Superior temporal gyrus (tissue), 1 donor: ENCODE measurements around the gene CALM3.
"Not testable (repeated sequence)": the region's sequence is repeated elsewhere in the genome, so short reads cannot be mapped to it uniquely, and the experiment has no call there.

ENCODE experiments used
- DNase-seq: peaks from one replicate; pipeline ENCODE4 v3.0.0-alpha.2; 2016; ENCODE audit errors: extremely low spot score

The CALM3 gene

DNA sequence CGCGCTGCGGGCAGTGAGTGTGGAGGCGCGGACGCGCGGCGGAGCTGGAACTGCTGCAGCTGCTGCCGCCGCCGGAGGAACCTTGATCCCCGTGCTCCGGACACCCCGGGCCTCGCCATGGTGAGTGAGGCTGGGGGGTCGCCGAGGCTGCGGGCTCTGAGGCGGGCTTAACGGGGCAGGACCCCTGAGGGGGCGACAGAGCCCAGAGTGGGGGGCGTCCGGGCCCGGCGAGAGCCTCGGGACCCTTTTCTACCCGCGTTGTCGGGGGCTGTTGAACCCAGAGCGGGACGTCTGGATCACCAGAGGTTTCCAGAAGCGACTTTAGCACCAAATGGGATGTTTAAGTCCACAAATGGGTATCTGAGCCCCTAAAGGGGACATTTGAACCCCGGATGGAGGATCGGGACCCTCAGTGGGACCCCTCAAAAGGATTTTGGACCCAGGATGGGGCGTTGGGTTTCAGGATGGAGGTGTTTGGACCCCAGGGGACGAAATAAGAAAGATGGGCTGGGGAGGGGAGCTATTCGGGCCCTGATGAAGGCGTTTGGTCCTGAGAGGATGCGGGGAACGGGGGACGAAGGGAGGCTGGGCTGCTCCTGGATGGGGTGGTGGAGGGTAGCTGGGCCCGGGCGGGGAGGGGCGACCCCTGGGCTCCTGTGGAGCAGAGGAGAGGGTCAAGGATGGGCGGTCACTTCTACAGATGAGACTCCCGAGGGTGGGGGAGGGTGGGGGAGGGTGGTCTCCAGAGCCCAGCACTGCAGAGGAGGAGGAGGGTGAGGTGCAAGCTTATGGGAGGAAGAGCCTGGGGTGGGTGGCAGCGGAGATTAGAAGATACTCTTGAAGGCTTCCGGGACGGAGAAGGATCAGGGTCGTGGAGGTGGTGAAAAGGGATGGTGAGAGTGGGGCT lies at the start of gene CALM3:
Gene CALM3, plus strand, starts transcription at position 13 of the 907 bp plus-strand sequence. Its CDS starts 105 bp downstream, at position 118.
- DNase-seq, result peak; percentile 45

DNA sequence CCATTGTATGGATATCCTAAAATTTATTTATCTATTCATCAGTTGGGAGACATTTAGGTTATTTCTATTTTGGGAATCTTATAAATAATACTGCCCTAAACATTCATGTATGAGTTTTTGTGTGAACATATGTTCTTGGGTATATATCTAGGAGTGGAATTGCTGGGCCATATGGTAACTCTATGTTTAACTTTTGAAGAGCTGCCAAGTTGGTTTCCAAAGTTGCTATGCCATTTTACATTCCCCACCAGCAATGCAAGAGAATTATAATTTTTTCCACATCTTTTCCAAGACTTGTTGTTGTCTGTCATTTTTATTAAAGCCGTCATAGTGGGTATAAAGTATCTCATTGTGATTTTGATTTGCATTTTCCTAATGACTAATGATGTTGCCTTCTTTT lies 48.2 kb upstream of the CALM3 start:
- no peak for DNase-seq

DNA sequence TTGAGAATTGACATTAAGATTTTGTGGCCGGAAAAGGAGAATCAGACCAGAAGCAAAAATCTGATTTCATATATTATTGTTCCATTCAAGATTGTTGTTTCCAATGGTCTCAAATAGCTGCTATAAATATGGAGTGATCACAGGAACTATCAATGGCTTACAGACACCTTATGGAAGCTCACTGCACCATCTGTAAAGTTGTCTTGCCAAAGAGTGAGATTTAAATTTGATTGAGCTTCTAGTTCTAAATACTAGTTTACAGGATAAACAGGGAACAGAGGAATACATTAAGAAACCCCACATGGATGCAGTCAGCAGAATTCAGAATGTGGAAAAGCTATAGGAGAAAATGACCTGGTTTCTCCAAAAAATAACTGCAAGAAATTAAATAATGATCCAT lies 47.0 kb upstream of the CALM3 start:
- no peak for DNase-seq

DNA sequence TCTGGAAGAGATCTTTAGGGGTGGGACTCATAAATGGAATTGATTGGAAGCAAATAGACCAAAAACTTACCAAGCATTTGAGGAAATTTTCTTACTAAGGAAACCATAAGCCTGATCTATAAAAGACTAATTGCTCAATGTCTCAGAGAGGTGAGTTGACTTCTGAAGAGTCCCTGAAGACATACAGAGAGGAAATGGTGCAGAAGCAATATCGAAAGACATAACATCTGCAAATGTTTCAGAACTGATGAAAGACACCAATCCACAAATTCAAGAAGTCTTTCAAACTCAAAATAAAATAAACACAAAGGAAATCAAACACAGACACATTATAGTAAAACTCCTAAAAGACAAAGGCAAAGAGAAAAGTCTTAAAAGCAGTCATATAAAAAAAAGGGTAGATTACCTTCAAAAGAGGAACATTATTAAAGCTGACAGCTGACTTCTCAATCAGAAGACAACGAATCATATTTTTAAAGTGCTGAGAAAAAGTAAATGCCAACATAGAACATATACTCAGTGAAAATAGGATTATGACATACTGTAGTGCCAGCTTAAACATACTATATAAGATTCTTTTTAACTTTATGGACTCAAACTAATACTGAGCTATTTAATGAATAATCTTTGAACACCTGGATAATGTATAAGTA lies 45.4 kb upstream of the CALM3 start:
- DNase-seq, result no peak

DNA sequence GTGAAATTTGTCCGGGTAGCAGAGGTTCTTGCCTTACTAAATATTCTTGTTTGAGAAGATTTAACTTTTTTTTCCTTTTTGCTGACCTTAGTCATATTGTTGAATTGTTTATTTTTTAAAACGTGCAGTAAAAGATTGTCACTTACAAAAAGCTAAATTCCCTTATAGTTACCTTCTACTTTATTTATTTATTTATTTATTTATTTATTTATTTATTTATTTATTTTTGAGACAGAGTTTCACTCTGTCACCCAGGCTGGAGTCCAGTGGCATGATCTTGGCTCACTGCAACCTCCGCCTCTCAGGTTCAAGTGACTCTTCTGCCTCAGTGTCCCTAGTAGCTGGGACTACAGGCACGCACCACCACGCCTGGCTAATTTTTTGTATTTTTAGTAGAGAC lies 44.7 kb upstream of the CALM3 start:
- not testable (repeated sequence) for DNase-seq

DNA sequence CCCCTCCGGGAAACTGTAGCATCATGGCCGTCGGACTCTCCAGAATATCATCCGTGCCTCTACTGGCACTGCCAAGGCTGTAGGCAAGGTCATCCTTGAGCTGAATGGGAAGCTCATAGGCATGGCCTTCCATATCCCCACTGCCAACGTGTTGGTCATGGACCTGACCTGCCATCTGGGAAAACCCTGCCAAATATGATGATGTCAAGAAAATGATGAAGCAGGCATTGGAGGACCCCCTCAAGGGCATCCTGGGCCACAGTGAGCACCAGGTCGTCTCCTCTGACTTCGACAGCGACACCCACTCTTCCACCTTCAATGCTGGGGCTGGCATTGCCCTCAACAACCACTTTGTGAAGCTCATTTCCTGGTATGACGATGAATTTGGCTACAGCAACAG lies 41.9 kb upstream of the CALM3 start:
- DNase-seq, result no peak

DNA sequence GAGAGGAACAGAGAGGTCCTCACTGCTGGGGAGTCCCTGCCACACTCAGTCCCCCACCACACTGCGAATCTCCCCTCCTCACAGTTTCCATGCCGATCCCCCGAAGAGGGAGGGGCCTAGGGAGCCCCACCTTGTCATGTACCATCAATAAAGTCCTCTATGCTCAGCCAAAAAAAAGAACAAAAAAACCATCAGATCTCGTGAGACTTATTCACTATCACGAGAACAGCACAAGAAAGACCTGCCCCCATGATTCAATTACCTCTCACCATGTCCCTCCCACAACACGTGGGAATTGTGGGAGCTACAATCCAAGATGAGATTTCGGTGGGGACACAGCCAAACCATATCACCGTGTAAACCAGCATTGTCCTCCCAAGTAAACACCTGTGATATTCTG lies 41.5 kb upstream of the CALM3 start:
- DNase-seq, result not testable (repeated sequence)

DNA sequence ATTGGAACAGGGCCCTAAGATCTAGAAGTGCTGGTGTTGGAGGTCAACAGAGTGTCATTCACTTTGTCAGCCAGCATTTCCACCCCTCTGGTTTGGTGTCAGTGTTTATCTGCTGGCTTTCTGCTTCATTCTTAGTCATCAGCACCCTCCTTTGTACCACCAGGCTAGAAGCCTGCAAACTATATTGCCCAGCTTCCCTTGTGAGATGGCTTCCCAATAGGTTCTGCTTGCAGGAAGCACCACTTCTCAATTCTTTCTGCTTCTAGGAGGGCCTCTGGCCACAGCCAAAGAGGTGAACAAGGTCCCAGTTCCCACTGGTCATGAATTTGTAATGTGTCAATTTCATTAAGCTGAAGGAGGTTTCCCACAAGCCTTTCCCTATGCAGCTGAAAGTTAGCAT lies 36.4 kb upstream of the CALM3 start:
- DNase-seq, result no peak

DNA sequence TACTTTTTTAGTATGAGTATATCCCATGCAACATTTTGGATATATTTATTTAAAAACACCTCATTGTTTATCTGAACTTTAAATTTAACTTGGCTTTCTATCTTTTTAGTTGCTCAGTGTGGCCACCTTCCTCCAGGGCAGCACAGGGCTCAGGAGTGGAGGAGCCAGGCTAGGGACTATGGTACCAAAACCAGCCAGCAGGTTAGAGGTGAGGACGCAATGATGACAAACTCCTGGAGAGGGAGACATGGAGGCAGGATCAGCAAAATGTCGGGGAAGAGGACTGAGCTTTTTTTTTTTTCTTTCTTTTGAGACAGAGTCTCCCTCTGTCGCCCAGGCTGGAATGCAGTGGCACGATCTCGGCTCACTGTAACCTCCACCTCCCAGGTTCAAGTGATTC lies 29.6 kb upstream of the CALM3 start:
- DNase-seq, result no peak

DNA sequence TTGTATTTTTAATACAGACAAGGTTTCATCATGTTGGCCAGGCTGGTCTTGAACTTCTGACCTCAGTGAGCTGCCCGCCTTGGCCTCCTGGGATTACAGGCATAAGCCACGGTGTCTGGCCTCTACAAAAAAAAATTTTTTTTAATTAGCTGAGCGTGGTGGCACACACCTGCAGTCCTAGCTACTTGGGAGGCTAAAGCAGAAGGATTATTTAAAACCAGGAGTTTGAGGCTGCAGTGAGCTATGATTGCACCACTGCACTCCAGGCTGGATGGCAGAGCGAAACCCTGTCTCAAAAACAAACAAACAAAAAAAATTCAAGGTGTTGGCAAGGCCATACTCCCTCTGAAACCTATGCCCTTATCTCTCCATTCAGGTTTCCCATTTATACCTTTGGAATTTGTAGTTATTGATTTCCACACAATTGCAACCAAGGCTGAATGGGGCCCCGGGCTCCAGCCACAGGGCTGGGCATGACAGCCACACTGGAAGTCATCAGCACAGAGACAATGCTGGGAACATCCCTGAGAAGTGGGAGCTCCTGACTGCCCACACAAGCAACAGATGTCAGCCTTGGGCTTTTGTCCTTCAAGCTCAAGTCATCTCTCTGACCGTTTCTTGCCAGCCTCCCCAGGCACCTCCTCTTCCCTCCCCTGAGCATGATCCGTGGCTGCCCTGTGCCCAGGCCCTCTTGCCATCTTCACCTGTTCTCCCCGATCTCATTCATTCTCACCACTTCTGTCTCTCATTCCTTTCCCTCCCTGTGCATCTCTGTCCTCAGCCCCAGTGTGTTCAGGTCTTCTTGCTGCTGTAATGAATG lies 27.2 kb upstream of the CALM3 start:
- DNase-seq, result no peak

DNA sequence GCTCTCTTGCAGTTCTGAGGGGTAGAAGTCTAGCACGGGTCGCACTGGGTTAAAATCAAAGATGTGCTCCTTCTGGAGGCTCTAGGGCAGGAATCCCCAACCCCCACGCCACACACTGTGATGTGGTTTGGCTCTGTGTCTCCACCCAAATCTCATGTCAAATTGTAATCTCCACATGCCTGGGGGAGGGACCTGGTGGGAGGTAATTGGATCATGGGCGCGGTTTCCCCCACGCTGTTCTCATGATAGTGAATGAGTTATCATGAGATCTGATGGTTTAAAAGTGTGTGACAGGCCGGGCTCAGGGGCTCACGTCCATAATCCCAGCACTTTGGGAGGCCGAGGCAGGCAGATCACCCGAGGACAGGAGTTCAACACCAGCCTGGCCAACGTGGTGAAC lies 26.6 kb upstream of the CALM3 start:
- DNase-seq, result no peak

DNA sequence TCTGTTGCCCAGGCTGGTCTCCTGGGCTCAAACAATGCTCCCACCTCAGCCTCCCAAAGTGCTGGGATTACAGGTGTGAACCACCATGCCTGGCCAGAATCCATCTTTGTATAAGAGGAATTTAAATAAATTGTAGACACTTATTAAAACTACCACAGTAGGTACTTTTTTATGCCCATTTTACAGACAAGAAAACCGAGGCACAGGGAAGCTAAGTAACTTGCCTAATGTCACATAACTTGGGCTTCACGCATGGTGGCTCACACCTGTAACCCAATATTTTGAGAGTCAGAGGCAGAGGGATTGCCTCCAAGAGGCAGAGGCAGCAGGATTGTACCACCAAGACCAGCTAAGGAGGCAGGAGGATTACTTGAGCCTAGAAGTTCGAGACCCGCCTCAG lies 22.7 kb upstream of the CALM3 start:
- DNase-seq, result no peak

DNA sequence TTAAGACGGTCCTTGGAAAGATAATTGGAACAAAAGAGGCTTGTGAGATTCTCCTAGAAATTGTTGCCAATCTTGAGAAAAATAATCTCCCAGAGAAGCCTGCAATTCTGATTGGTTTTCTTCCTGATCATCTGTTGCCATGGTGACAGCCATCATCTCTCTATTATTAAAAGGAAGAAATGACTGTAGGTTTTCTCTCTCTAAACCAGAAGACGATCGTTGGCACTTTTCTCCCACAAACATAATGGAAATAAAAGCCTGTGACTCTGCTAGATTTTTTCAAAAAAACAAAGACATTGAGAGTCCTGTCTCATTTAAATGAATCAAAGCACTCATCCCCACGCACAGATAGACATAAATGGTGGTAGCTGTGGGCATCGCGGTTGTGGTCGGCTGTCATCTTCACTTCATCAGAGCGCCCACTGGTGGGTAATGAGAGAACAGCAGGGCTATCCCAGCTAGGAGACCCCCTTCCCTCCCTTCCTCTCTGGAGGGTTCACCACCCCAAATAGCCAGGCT lies 21.7 kb upstream of the CALM3 start:
- peak; percentile 81 for DNase-seq

DNA sequence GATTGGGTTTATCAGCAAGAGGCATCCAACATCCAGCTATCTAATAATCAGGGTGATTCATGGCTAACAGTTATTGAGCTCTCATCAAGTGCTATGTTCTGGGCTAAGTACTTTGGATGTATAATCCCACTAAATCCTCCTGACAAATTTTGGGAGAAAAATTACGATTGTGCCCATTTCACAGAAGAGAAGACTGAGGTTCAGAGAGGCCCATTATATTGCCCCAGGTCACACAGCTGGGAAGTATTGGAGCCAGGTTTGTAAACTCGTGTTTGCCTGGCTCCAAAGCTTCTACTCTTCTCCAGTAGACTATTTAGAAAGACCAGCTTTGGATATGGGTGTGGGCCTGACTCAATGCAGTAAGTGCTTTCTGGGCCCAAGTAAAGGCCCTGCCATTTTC lies 20.9 kb upstream of the CALM3 start:
- DNase-seq, result no peak

DNA sequence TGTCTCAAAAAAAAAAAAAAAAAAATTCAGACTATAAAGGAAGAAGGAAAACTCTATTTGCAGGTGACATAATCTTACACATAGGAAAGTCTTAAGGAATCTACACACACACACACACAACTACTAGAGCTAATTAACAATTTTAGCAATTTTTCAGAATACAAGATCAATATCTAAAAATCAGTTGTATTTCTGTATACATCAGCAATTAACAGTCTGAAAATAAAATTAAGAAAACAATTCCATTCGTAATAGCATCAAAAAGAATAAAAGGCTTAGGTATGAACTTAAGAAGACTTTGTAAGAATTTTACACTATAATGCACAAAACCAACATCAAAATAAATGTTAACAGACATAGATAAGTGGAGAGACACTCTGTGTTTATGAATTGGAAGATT lies 15.6 kb upstream of the CALM3 start:
- no peak for DNase-seq

DNA sequence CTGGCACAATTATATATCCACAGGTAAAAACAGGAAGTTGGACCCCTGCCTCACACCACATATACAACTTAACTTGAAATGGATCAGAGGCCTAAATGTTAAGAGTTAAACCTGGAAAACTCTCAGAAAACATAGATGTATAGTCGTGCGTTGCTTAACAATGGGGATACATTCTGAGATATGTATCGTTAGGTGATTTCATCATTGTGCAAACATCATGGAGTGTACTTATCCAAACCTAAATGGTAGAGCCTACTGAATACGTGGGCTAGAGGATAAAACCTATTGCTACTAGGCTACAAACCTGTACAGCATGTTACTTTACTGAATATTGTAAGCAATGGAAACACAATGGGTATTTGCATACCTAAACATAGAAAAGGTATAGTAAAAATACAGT lies 14.8 kb upstream of the CALM3 start:
- DNase-seq, result no peak

DNA sequence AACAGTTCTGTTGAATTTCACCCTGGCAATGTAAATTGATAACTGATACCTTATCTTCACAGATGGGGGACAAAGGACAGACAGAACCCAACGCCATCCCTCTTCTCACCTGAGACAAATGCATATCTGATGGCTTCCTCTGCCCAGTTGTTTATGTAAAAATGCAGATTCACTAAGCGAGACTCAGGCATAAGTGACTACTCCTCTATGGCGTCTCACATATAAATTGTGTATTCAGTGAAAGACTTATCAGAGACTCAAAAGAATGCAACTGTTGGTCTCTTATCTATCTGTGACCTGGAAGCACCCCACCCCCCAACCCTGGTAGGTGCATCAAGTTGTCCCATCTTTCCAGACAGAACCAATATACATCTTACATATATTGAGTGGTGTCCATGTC lies 13.3 kb upstream of the CALM3 start:
- no peak for DNase-seq

DNA sequence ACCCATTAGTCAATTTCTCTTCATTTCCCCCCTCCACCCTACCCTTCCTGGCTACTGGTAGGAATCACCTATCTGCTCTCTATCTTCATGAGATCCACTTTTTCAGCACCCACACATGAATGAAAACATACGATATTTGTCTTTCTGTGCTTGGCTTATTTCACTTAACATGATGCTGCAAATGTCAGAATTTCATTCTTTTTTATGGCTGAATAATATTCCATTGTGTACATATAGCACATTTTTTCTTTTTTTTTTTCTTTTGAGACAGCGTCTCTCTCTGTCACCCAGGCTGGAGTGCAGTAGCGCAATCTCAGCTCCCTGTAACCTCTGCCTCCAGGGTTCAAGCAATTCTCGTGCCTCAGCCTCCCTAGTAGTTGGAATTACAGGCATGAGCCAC lies 9.9 kb upstream of the CALM3 start:
- no peak for DNase-seq

DNA sequence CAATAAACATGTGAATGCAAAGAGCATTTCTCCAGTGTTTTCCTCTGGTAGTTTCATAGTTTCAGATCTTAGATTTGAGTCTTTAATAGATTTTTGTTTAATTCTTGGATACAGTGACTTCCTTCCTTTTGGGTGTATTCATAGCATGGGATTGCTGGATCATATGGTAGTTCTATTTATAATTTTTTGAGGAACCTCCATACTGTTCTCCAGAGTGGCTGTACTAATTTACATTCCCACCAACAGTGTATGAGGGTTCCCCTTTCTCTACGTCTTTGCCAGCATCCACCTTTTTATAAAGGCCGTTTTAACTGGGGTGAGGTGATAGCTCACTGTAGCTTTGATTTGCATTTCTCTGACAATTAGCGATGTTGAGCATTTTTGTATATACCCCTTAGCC lies 9.3 kb upstream of the CALM3 start:
- DNase-seq, result no peak

DNA sequence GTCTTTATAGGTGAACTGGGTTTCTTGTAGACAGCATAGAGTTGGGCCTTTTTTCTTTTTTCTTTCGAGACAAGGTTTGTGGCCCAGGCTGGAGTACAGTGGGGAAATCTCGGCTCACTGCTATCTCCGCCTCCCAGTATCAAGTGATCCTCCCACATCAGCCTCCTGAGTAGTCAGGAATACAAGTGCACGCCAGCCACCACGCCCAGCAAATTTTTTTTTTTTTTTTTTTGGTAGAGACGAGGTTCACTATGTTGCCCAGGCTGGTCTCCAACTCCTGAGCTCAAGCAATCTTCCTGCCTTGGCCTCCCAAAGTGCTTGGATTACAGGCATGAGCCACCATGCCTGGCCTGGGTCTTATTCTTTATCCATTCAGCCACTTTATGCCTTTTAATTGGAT lies 5.1 kb upstream of the CALM3 start:
- no peak for DNase-seq

DNA sequence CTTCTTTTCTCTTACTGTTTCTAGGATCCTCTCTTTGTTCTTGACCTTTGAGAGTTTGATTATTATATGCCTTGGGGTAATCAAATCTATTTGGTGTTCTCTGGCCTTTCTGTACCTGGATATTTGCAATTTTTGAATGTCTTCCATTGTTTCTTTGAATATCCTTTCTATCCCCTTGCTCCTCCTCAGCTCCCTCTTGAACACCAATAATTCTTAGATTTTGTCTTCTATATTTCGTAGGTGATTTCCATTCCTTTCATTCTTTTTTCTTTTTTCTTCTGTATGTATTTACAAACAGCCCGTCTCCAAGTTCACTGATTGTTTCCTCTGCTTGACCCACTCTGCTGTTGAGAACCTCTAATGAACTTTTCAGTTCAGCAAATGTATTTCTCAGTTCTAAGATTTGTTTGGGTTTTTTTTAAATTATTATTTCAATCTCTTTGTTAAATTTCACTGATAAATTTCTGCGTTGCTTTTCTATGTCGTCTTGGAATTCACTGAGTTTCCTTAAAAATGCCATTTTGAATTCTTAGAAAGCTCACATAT lies 2.7 kb upstream of the CALM3 start:
- no peak for DNase-seq
